DMS153 treated with DMSO at 0.1 percent for 48 hours (cell line): ENCODE results near the gene AGO1.
"Not testable (repeated sequence)": the region's sequence is repeated elsewhere in the genome, so short reads cannot be mapped to it uniquely, and the experiment has no call there.

ENCODE experiments used
- DNase-seq: peaks from one replicate; lab custom pipeline; 2025; ENCODE audit not compliant: unreplicated experiment; lab: John Stamatoyannopoulos, UW

Gene AGO1

GRCh38 chr1:35915693-35916092, 32.7 kb downstream of the AGO1 start:
- DNase-seq, result no peak

GRCh38 chr1:35923791-35924221, 40.8 kb downstream of the AGO1 start:
- DNase-seq, result no peak

- no peak for DNase-seq
Measured at GRCh38 chr1:35924838-35925237, 41.8 kb downstream of the AGO1 start.

GRCh38 chr1:35925741-35926140, 42.7 kb downstream of the AGO1 start:
- DNase-seq, result no peak

- DNase-seq, result no peak
Measured at GRCh38 chr1:35927472-35927871, 44.5 kb downstream of the AGO1 start.

- DNase-seq, result peak; percentile 79
Measured at GRCh38 chr1:35929730-35930592, 47.0 kb downstream of the AGO1 start.

- DNase-seq, result peak; percentile 98
Measured at GRCh38 chr1:35930593-35931445, 47.8 kb downstream of the AGO1 start, which contains the start of gene AGO3. Gene AGO3, plus strand, starts transcription at chr1:35931105. Its CDS starts 322 bp downstream, at chr1:35931427.

- DNase-seq, result peak; percentile 55
Measured at GRCh38 chr1:35931446-35932157, 48.6 kb downstream of the AGO1 start.

GRCh38 chr1:35932158-35932636, 49.2 kb downstream of the AGO1 start:
- no peak for DNase-seq

- DNase-seq, result no peak
Measured at GRCh38 chr1:35932941-35933340, 49.9 kb downstream of the AGO1 start.

- no peak for DNase-seq
Measured at GRCh38 chr1:35935442-35936388, 52.7 kb downstream of the AGO1 start.

- no peak for DNase-seq
Measured at GRCh38 chr1:35936838-35937237, 53.8 kb downstream of the AGO1 start.

- DNase-seq, result no peak
Measured at GRCh38 chr1:35939484-35939883, 56.5 kb downstream of the AGO1 start.

GRCh38 chr1:35945327-35945726, 62.3 kb downstream of the AGO1 start:
- DNase-seq, result no peak

GRCh38 chr1:35947547-35947946, 64.5 kb downstream of the AGO1 start:
- no peak for DNase-seq

GRCh38 chr1:35958558-35958957, 75.5 kb downstream of the AGO1 start:
- no peak for DNase-seq

GRCh38 chr1:35959304-35959703, 76.3 kb downstream of the AGO1 start:
- DNase-seq, result no peak

GRCh38 chr1:35962952-35963351, 79.9 kb downstream of the AGO1 start:
- DNase-seq, result no peak

- DNase-seq, result not testable (repeated sequence)
Measured at GRCh38 chr1:35964277-35964676, 81.3 kb downstream of the AGO1 start.

- no peak for DNase-seq
Measured at GRCh38 chr1:35968396-35968795, 85.4 kb downstream of the AGO1 start.
